ENCODE results near the gene HEBP2. TPM values are rescaled to one million over a fixed set of nuclear protein-coding genes. Genes with fewer than 3 reads are reported as not detected.
"Not testable (repeated sequence)": the region's sequence is repeated elsewhere in the genome, so short reads cannot be mapped to it uniquely, and the experiment has no call there.

The HEBP2 gene
- total and polyA plus RNA-seq, 2 donors (not counting 3 experiments of a cell fraction or from before 2014, with no cell fraction given), result 22.5 to 75.3 TPM

DNA sequence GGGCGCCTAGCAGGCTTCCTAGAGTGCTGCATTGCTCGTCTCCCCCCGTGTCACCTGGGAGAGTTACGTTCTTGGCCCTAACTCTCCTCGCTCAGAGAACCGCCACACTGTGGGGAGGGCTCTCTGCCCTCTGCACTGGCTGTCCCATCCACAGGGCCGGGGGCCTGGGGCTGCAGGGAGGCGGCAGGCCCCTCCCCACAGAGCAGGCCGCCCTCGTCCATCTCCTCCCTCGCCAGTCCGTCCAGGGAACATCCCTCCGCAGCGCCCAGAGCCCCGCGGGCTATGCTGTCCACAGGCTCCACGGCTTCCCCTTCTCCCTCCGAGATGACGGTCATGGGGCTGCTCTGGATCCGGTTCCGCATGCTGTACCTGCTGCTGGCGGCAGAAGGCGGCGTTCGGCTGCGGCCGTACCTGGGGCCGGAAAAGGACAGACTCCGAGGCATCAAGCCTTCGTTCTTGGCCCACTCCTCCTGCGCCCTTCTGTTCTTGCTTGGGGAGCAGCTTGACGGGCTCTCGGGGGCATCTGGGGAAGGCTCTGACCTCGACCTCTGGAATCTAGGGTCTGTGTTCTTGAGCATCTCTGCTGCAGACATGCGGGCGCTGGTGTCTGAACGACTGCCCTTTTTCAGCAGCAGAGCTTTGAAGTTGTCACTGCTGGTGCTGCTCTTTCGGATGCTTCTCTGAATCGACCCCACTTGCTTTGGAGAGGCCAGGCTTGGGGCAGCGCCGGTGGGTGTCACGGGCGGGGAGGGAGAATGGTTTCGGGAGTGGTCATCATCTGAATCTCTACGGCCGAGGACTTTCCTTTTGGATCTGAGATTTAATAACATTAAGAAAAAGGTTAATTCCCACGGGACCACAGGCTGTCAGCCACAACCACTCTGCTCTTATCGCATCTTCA, 20.2 kb downstream of the HEBP2 start:
- TF ChIP-seq POLR2AphosphoS5 (IDR thresholded peaks at IDR 0.05; ENCODE audit: insufficient read depth, low read depth, low read length) (no peak), MAX (IDR thresholded peaks at IDR 0.05; ENCODE audit: insufficient read depth, insufficient read length) (no peak), FOS (IDR thresholded peaks at IDR 0.05; ENCODE audit: borderline replicate concordance, insufficient read depth, low read length) (no peak), JUN (IDR thresholded peaks at IDR 0.05; ENCODE audit: borderline replicate concordance, insufficient read depth, insufficient read length, low read depth) (no peak), GATA2 (IDR thresholded peaks at IDR 0.05; ENCODE audit: insufficient read depth, insufficient read length, low read depth, low read length) (no peak), POLR2A (IDR thresholded peaks at IDR 0.05; ENCODE audit: low read depth, low read length) (no peak), MYC (IDR thresholded peaks at IDR 0.05; ENCODE audit: low read depth, low read length) (no peak), EZH2 (IDR thresholded peaks at IDR 0.05; ENCODE audit: borderline replicate concordance, low read depth, low read length, severe bottlenecking) (no peak)
- ChIA-PET CTCF (interaction anchor here (0.6 kb wide), 1 partner anchor 168 kb away, joined by 3 read pairs; no protein-coding TSS in a partner anchor), POLR2A (no interaction called here)
- no peak for FAIRE-seq
- Histone ChIP-seq H3K4me2 (ENCODE audit: insufficient read depth, low read length) (no peak overlapping the region), H3K9ac (replicated peaks; ENCODE audit: extremely low read depth, insufficient read depth, low read length) (no peak overlapping the region), H3K27me3 (ENCODE audit: control insufficient read depth in 2 of 2, insufficient read depth in 2 of 2, low read length in 2 of 2) (no peaks in the 10 kb centered on the region), H3K27ac (ENCODE audit: insufficient read depth, low read depth, low read length) (no peak overlapping the region), H2AFZ (ENCODE audit: low read depth, low read length) (no peak overlapping the region), H3K4me1 (ENCODE audit: control insufficient read depth, extremely low read depth, insufficient read depth, low read length) (peaks cover 12% of the 10 kb centered on the region), H3K9me3 (replicated peaks; ENCODE audit: control insufficient read depth, insufficient read depth, low read length) (no peaks in the 10 kb centered on the region), H3K79me2 (ENCODE audit: control insufficient read depth, insufficient read depth, low read length) (no peaks in the 10 kb centered on the region), H4K20me1 (replicated peaks; ENCODE audit: control insufficient read depth, extremely low read depth, insufficient read depth, low read length) (no peaks in the 10 kb centered on the region), H3K36me3 (ENCODE audit: control insufficient read depth in 2 of 2, extremely low read depth in 1 of 2, insufficient read depth in 2 of 2, low read length in 2 of 2) (peaks cover 12 to 13% of the 10 kb centered on the region in 2 experiments), H3K4me3 (replicated peaks in 1 of 3; ENCODE audit: insufficient read depth in 1 of 3, low read depth in 1 of 3, low read length in 3 of 3) (no peak overlapping the region), H3K9me1 (replicated peaks; ENCODE audit: control insufficient read depth, extremely low read depth, insufficient read depth, low read length) (no peaks in the 10 kb centered on the region)
- BruUV-seq (replicated peaks), result no TSS peak
- dilution Hi-C loops (cut with MboI; ENCODE audit: extremely low pct_ligation_motif_present, low sequenced_read_pairs) (no loop called here), intact Hi-C loops (cut with micrococcal nuclease) (loop anchor here (10.0 kb wide), 1 partner anchor 271 kb away; no protein-coding TSS in a partner anchor)
- no peak for DNase-seq (ENCODE audit: low read depth, low spot score)

- POLR2A ChIA-PET; H2AFZ ChIP-seq (ENCODE audit: low read depth, low read length); H3K9ac ChIP-seq (replicated peaks; ENCODE audit: extremely low read depth, insufficient read depth, low read length); DNase-seq (ENCODE audit: low read depth, low spot score); H3K79me2 ChIP-seq (ENCODE audit: control insufficient read depth, insufficient read depth, low read length); H3K27me3 ChIP-seq (ENCODE audit: control insufficient read depth in 2 of 2, insufficient read depth in 2 of 2, low read length in 2 of 2); dilution Hi-C loops (cut with MboI; ENCODE audit: extremely low pct_ligation_motif_present, low sequenced_read_pairs); CTCF ChIA-PET; FAIRE-seq; BruUV-seq (replicated peaks); H3K4me2 ChIP-seq (ENCODE audit: insufficient read depth, low read length); H4K20me1 ChIP-seq (replicated peaks; ENCODE audit: control insufficient read depth, extremely low read depth, insufficient read depth, low read length); H3K9me3 ChIP-seq (replicated peaks; ENCODE audit: control insufficient read depth, insufficient read depth, low read length); H3K4me3 ChIP-seq (replicated peaks in 1 of 3; ENCODE audit: insufficient read depth in 1 of 3, low read depth in 1 of 3, low read length in 3 of 3); H3K9me1 ChIP-seq (replicated peaks; ENCODE audit: control insufficient read depth, extremely low read depth, insufficient read depth, low read length); H3K27ac ChIP-seq (ENCODE audit: insufficient read depth, low read depth, low read length): not testable (repeated sequence)
- H3K36me3 ChIP-seq (ENCODE audit: control insufficient read depth in 2 of 2, extremely low read depth in 1 of 2, insufficient read depth in 2 of 2, low read length in 2 of 2), result peaks cover 13 to 15% of the 10 kb centered on the region in 2 experiments
- intact Hi-C loops (cut with micrococcal nuclease), result loop anchor here (10.0 kb wide), 1 partner anchor 270 kb away; no protein-coding TSS in a partner anchor
- peaks cover 12% of the 10 kb centered on the region for H3K4me1 ChIP-seq (ENCODE audit: control insufficient read depth, extremely low read depth, insufficient read depth, low read length)
Measured at GRCh38 chr6:138425256-138425655, 21.2 kb downstream of the HEBP2 start.

All from endothelial cell of umbilical vein (primary cell).